Lower leg skin (tissue), 3 donors: ENCODE results near the gene SLPI.

Experiments
- POLR2A ChIP-seq, 2 donors: fragments of 450-650 bp; IDR thresholded peaks; one replicate each; pipeline ENCODE4 v1.6.1; 2016 to 2017; ENCODE audit warnings: antibody characterized with exemption in 2 of 2, mild to moderate bottlenecking in 1 of 2, moderate library complexity in 1 of 2
- TF ChIP-seq, protein P1 (sequence below), 3 donors: fragments of 450-650 bp; IDR thresholded peaks; one replicate each; pipeline ENCODE4 v1.5.1; 2016; ENCODE audit warnings: antibody characterized with exemption in 3 of 3, mild to moderate bottlenecking in 3 of 3, moderate library complexity in 2 of 3

DNA sequence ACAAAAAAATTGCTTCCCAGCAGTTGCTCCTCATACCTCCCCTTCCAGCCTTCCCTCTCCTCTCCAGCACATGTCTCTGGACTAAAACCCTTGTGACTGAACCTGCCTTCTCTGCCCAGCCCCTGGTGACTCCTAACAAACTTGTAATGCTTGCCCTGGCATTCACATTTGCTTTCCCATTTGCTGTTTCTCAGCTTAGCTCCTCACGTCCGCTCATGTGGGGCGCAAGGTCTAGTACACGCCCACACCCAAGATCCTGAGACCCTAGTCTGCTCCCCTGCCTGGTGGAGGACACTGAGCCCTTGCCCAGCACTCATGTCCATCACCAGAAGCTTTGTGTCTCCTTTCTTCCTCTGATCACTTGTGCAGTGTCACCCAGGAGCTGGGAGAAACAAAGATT, 34.0 kb upstream of the SLPI start:
- TF ChIP-seq, protein P1, sequence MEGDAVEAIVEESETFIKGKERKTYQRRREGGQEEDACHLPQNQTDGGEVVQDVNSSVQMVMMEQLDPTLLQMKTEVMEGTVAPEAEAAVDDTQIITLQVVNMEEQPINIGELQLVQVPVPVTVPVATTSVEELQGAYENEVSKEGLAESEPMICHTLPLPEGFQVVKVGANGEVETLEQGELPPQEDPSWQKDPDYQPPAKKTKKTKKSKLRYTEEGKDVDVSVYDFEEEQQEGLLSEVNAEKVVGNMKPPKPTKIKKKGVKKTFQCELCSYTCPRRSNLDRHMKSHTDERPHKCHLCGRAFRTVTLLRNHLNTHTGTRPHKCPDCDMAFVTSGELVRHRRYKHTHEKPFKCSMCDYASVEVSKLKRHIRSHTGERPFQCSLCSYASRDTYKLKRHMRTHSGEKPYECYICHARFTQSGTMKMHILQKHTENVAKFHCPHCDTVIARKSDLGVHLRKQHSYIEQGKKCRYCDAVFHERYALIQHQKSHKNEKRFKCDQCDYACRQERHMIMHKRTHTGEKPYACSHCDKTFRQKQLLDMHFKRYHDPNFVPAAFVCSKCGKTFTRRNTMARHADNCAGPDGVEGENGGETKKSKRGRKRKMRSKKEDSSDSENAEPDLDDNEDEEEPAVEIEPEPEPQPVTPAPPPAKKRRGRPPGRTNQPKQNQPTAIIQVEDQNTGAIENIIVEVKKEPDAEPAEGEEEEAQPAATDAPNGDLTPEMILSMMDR (IDR thresholded peaks at IDR 0.05), result no peak
- no peak for TF ChIP-seq POLR2A (IDR thresholded peaks at IDR 0.05)
